ENCODE results near the gene MLH1. TPM values are rescaled to one million over a fixed set of nuclear protein-coding genes. Genes with fewer than 3 reads are reported as not detected.

Gene MLH1
- total and polyA plus RNA-seq, 2 donors from 2014 or later = 22.9 to 29.2 TPM

DNA sequence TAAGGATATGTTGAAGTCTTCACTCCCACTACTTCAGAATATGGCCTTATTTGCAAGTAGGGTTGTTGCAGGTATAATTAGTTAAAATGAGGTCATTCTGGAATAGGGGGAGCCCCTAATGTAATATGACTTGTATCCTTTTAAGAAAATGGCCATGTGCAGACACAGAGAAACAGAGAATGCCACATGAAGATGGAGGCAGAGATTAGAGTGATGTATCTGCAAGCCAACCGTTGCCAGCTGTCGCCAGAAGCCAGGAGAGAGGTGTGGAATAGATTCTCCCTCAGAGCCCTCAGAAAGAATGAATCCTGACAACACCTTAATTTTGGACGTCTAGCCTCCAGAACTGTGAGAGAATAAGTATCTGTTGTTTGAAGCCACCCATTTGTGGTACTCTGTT lies 37.2 kb upstream of the MLH1 start:
- DNase-seq (no peak), FAIRE-seq (no peak)
- Histone ChIP-seq H3K27ac (ENCODE audit: low read depth in 2 of 2, low read length in 2 of 2) (no peak overlapping the region), H3K4me3 (ENCODE audit: low read length in 3 of 3) (no peak overlapping the region), H3K9me3 (ENCODE audit: control insufficient read depth in 2 of 3, insufficient read depth in 1 of 3, low read length in 3 of 3) (no peaks in the 10 kb centered on the region), H3K27me3 (ENCODE audit: control insufficient read depth, insufficient read depth, low read length) (no peaks in the 10 kb centered on the region), H3K36me3 (ENCODE audit: control insufficient read depth in 2 of 3, insufficient read depth in 3 of 3, low read length in 3 of 3) (no peaks in the 10 kb centered on the region), H3K4me1 (ENCODE audit: control insufficient read depth in 2 of 3, insufficient read depth in 2 of 3, low read depth in 1 of 3, low read length in 3 of 3) (no peaks in the 10 kb centered on the region), H3K9ac (ENCODE audit: low read length in 3 of 3) (no peak overlapping the region)
- TF ChIP-seq, protein P1, sequence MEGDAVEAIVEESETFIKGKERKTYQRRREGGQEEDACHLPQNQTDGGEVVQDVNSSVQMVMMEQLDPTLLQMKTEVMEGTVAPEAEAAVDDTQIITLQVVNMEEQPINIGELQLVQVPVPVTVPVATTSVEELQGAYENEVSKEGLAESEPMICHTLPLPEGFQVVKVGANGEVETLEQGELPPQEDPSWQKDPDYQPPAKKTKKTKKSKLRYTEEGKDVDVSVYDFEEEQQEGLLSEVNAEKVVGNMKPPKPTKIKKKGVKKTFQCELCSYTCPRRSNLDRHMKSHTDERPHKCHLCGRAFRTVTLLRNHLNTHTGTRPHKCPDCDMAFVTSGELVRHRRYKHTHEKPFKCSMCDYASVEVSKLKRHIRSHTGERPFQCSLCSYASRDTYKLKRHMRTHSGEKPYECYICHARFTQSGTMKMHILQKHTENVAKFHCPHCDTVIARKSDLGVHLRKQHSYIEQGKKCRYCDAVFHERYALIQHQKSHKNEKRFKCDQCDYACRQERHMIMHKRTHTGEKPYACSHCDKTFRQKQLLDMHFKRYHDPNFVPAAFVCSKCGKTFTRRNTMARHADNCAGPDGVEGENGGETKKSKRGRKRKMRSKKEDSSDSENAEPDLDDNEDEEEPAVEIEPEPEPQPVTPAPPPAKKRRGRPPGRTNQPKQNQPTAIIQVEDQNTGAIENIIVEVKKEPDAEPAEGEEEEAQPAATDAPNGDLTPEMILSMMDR (IDR thresholded peaks at IDR 0.05; ENCODE audit: borderline replicate concordance, extremely low read depth, insufficient read depth) = no peak
- intact Hi-C loops (cut with DNase I) = loop anchor here (10.0 kb wide), 1 partner anchor 221 kb away; no protein-coding TSS in a partner anchor

DNA sequence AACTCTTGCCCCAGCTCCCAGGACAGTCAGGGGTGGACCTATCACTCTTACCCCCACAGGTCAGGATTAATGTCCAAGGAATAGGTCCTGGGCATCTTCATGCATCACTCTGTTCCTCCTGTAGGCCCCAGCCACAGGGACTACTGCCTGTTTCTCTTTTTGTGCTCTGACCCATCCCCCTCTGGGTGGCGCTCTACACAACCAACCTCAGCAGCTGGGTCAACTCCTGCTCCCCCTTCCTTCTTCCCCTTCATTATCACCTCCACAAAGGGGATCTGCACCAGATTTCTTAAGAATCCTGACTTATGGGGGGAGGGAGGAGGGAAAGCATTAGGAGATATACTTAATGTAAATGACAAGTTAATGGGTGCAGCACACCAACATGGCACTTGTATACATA lies 36.3 kb upstream of the MLH1 start:
- Histone ChIP-seq H3K4me1 (ENCODE audit: control insufficient read depth in 2 of 3, insufficient read depth in 2 of 3, low read depth in 1 of 3, low read length in 3 of 3) (no peaks in the 10 kb centered on the region), H3K9ac (ENCODE audit: low read length in 3 of 3) (no peak overlapping the region), H3K36me3 (ENCODE audit: control insufficient read depth in 2 of 3, insufficient read depth in 3 of 3, low read length in 3 of 3) (no peaks in the 10 kb centered on the region), H3K4me3 (ENCODE audit: low read length in 3 of 3) (no peak overlapping the region), H3K9me3 (ENCODE audit: control insufficient read depth in 2 of 3, insufficient read depth in 1 of 3, low read length in 3 of 3) (no peaks in the 10 kb centered on the region), H3K27me3 (ENCODE audit: control insufficient read depth, insufficient read depth, low read length) (no peaks in the 10 kb centered on the region), H3K27ac (ENCODE audit: low read depth in 2 of 2, low read length in 2 of 2) (no peak overlapping the region)
- no peak for DNase-seq
- TF ChIP-seq, protein P1 (IDR thresholded peaks at IDR 0.05; ENCODE audit: borderline replicate concordance, extremely low read depth, insufficient read depth) = no peak
- FAIRE-seq = no peak
- intact Hi-C loops (cut with DNase I) = loop anchor here (10.0 kb wide), 1 partner anchor 222 kb away; no protein-coding TSS in a partner anchor

DNA sequence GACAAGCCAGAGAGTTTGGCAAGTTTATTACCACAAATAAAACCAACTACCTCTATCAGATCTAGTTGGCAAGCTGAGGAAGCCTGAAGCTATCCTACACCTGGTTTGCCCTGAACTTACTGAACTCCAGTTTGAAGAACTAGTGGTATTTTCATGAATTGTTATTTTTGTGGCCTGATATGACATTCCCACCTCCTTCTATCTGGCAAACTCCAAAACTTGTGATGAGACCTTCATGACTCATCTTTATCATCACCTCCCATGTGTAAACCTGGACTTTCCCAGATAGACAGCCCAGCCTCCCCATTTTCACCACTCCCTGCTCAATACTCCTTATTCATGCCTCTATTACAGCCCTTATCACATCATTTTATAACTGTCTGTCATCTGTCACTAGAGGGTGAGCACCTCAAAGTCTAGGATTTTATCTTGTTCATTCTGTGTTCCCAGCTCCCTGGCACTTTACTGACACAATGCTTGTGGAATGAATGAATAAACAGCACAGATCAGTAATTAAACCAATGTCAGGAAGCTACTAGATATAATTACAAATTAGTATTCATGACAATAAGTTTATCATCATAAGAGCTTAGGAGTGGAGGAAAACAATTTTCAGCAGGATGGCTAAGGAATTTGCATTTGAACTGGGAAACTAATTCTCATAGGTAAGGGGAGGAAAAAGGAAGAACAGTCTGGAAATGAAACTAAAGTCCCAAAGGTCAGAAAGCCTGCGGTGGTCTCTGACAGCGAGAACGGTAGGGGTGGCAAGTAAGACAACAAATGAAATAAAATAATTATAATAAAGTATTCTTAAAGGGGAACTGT lies 35.2 kb upstream of the MLH1 start:
- no peak for FAIRE-seq
- intact Hi-C loops (cut with DNase I) = loop anchor here (10.0 kb wide), 1 partner anchor 223 kb away; no protein-coding TSS in a partner anchor

More for the DNA sequence above, 35.2 kb upstream of the MLH1 start:
- H3K27ac ChIP-seq (ENCODE audit: low read depth in 2 of 2, low read length in 2 of 2) = no peak overlapping the region
- H3K9ac ChIP-seq (ENCODE audit: low read length in 3 of 3) = no peak overlapping the region
- H3K4me1 ChIP-seq (ENCODE audit: control insufficient read depth in 2 of 3, insufficient read depth in 2 of 3, low read depth in 1 of 3, low read length in 3 of 3) = no peaks in the 10 kb centered on the region
- TF ChIP-seq, protein P1 (IDR thresholded peaks at IDR 0.05; ENCODE audit: borderline replicate concordance, extremely low read depth, insufficient read depth) = no peak
- DNase-seq = no peak
- H3K27me3 ChIP-seq (ENCODE audit: control insufficient read depth, insufficient read depth, low read length) = no peaks in the 10 kb centered on the region
- H3K36me3 ChIP-seq (ENCODE audit: control insufficient read depth in 2 of 3, insufficient read depth in 3 of 3, low read length in 3 of 3) = no peaks in the 10 kb centered on the region
- no peak overlapping the region for H3K4me3 ChIP-seq (ENCODE audit: low read length in 3 of 3)
- no peaks in the 10 kb centered on the region for H3K9me3 ChIP-seq (ENCODE audit: control insufficient read depth in 2 of 3, insufficient read depth in 1 of 3, low read length in 3 of 3)

All from kidney (tissue), 14 donors.